NCI-H2196 (cell line): ENCODE results near the gene ARFGEF2.
"Not testable (repeated sequence)": the region's sequence is repeated elsewhere in the genome, so short reads cannot be mapped to it uniquely, and the experiment has no call there.

Source experiments
- DNase-seq: peaks from one replicate; lab custom pipeline; 2025; ENCODE audit not compliant: unreplicated experiment; lab: John Stamatoyannopoulos, UW

Gene ARFGEF2

GRCh38 chr20:48951041-48951440, 29.5 kb downstream of the ARFGEF2 start:
- DNase-seq, result no peak

GRCh38 chr20:48951646-48952045, 30.1 kb downstream of the ARFGEF2 start:
- no peak for DNase-seq

- no peak for DNase-seq
Measured at GRCh38 chr20:48952656-48953055, 31.1 kb downstream of the ARFGEF2 start.

- DNase-seq, result no peak
Measured at GRCh38 chr20:48953653-48954052, 32.1 kb downstream of the ARFGEF2 start.

- DNase-seq, result no peak
Measured at GRCh38 chr20:48956052-48956451, 34.5 kb downstream of the ARFGEF2 start.

GRCh38 chr20:48957053-48957481, 35.6 kb downstream of the ARFGEF2 start:
- no peak for DNase-seq

- no peak for DNase-seq
Measured at GRCh38 chr20:48957533-48957932, 36.0 kb downstream of the ARFGEF2 start.

GRCh38 chr20:48958743-48959142, 37.2 kb downstream of the ARFGEF2 start:
- DNase-seq, result no peak

GRCh38 chr20:48959899-48960550, 38.5 kb downstream of the ARFGEF2 start:
- no peak for DNase-seq

- no peak for DNase-seq
Measured at GRCh38 chr20:48962421-48962820, 40.9 kb downstream of the ARFGEF2 start.

GRCh38 chr20:48962976-48963771, 41.7 kb downstream of the ARFGEF2 start:
- DNase-seq, result no peak

- no peak for DNase-seq
Measured at GRCh38 chr20:48965189-48965910, 43.8 kb downstream of the ARFGEF2 start.

- no peak for DNase-seq
Measured at GRCh38 chr20:48970681-48971365, 49.3 kb downstream of the ARFGEF2 start.

GRCh38 chr20:48971956-48972355, 50.4 kb downstream of the ARFGEF2 start:
- DNase-seq, result no peak

- no peak for DNase-seq
Measured at GRCh38 chr20:48972816-48973215, 51.3 kb downstream of the ARFGEF2 start.

GRCh38 chr20:48975955-48976354, 54.4 kb downstream of the ARFGEF2 start:
- DNase-seq, result no peak

GRCh38 chr20:48979980-48980379, 58.5 kb downstream of the ARFGEF2 start:
- not testable (repeated sequence) for DNase-seq

GRCh38 chr20:48983423-48984400, 62.2 kb downstream of the ARFGEF2 start:
- DNase-seq, result peak; percentile 17

GRCh38 chr20:48984575-48985219, 63.2 kb downstream of the ARFGEF2 start:
- no peak for DNase-seq

GRCh38 chr20:48986899-48987298, 65.4 kb downstream of the ARFGEF2 start:
- DNase-seq, result no peak
